HepG2 (cell line): ENCODE data around the gene KCTD6. TPM values are rescaled to one million over a fixed set of nuclear protein-coding genes. Genes with fewer than 3 reads are reported as not detected.

Experiments used
- AGO1 ChIP-seq: fragments of 200-400 bp; formaldehyde crosslinking; IDR thresholded peaks from 2 replicates; pipeline ENCODE4 v1.6.1; 2017; ENCODE audit warnings: mild to moderate bottlenecking, low read depth, low read length, moderate library complexity; ENCODE audit not compliant: poor library complexity, severe bottlenecking
- ARID3A ChIP-seq: IDR thresholded peaks from 2 replicates; pipeline ENCODE4 v1.6.1; 2012; ENCODE audit warnings: low read depth, low read length, improper control_type of control experiment
- ATF3 ChIP-seq: sonication (generic); formaldehyde crosslinking; IDR thresholded peaks from 2 replicates; pipeline ENCODE4 v1.4.0; 2020; ENCODE audit warnings: missing genetic modification reagents
- CENPX ChIP-seq: sonication (generic); formaldehyde crosslinking; IDR thresholded peaks from 2 replicates; pipeline ENCODE4 v1.9.0; 2021; ENCODE audit warnings: mild to moderate bottlenecking, missing genetic modification reagents, moderate library complexity
- CHD4 ChIP-seq: fragments of 200-600 bp; sonication (generic); IDR thresholded peaks from 2 replicates; pipeline ENCODE4 v1.7.0; 2017; ENCODE audit warnings: mild to moderate bottlenecking, low read length, borderline replicate concordance
- HBP1 ChIP-seq: IDR thresholded peaks from 2 replicates; pipeline ENCODE4 v1.6.1; 2016; ENCODE audit warnings: low read depth, control low read depth
- KDM6A ChIP-seq: IDR thresholded peaks from 2 replicates; pipeline ENCODE4 v1.6.1; 2016; ENCODE audit warnings: low read depth
- MAFG ChIP-seq: sonication (generic); formaldehyde crosslinking; IDR thresholded peaks from 2 replicates; pipeline ENCODE4 v1.5.1; 2020; ENCODE audit warnings: mild to moderate bottlenecking, missing genetic modification reagents
- MIER2 ChIP-seq: IDR thresholded peaks from 2 replicates; pipeline ENCODE4 v1.6.1; 2016; ENCODE audit warnings: missing biosample characterization, missing genetic modification reagents
- MNT ChIP-seq: fragments of 450-650 bp; IDR thresholded peaks from 2 replicates; pipeline ENCODE4 v1.6.1; 2016
- MTA1 ChIP-seq: sonication (generic); formaldehyde crosslinking; IDR thresholded peaks from 2 replicates; pipeline ENCODE4 v1.4.0; 2020; ENCODE audit warnings: missing genetic modification reagents, mild to moderate bottlenecking, borderline replicate concordance
- MZF1 ChIP-seq: sonication (generic); formaldehyde crosslinking; IDR thresholded peaks from 2 replicates; pipeline ENCODE4 v1.8.1; 2023; ENCODE audit warnings: mild to moderate bottlenecking, missing genetic modification reagents, borderline replicate concordance
- NFIC ChIP-seq: IDR thresholded peaks from 2 replicates; pipeline ENCODE4 v1.6.1; 2012; ENCODE audit warnings: mild to moderate bottlenecking, low read length, inconsistent platforms
- POLR2AphosphoS5 ChIP-seq: IDR thresholded peaks from 2 replicates; pipeline ENCODE4 v1.6.1; 2012; ENCODE audit warnings: low read depth, low read length
- POLR2G ChIP-seq: fragments of 200-400 bp; formaldehyde crosslinking; IDR thresholded peaks from 2 replicates; pipeline ENCODE4 v1.6.1; 2018; ENCODE audit warnings: mild to moderate bottlenecking, low read depth, low read length, moderate library complexity
- ZNF207 ChIP-seq: fragments of 450-650 bp; IDR thresholded peaks from 2 replicates; pipeline ENCODE4 v1.6.1; 2016; ENCODE audit warnings: antibody characterized with exemption, borderline replicate concordance
- ZNF230 ChIP-seq: sonication (generic); formaldehyde crosslinking; IDR thresholded peaks from 2 replicates; pipeline ENCODE4 v1.4.0; 2020; ENCODE audit warnings: mild to moderate bottlenecking, missing genetic modification reagents
- ZNF335 ChIP-seq: sonication (generic); formaldehyde crosslinking; IDR thresholded peaks from 2 replicates; pipeline ENCODE4 v1.4.0; 2020; ENCODE audit warnings: missing genetic modification reagents
- ZNF362 ChIP-seq: sonication (generic); formaldehyde crosslinking; IDR thresholded peaks from 2 replicates; pipeline ENCODE4 v1.4.0; 2020; ENCODE audit warnings: missing genetic modification reagents, mild to moderate bottlenecking, borderline replicate concordance
- ZNF44 ChIP-seq: sonication (generic); formaldehyde crosslinking; IDR thresholded peaks from 2 replicates; pipeline ENCODE4 v1.5.1; 2020; ENCODE audit warnings: mild to moderate bottlenecking, missing genetic modification reagents
- ZNF605 ChIP-seq: sonication (generic); formaldehyde crosslinking; IDR thresholded peaks from 2 replicates; pipeline ENCODE4 v1.8.0; 2022; ENCODE audit warnings: mild to moderate bottlenecking, missing genetic modification reagents
- ZNF619 ChIP-seq: sonication (generic); formaldehyde crosslinking; IDR thresholded peaks from 2 replicates; pipeline ENCODE4 v1.4.0; 2020; ENCODE audit warnings: mild to moderate bottlenecking, missing genetic modification reagents
- ZNF740 ChIP-seq: sonication (generic); formaldehyde crosslinking; IDR thresholded peaks from 2 replicates; pipeline ENCODE4 v1.4.0; 2020; ENCODE audit warnings: missing genetic modification reagents
- ZNF781 ChIP-seq: sonication (generic); formaldehyde crosslinking; IDR thresholded peaks from 2 replicates; pipeline ENCODE4 v1.5.1; 2020; ENCODE audit warnings: borderline replicate concordance, mild to moderate bottlenecking, missing genetic modification reagents; ENCODE audit errors: not compliant biosample characterization
- polyA plus RNA-seq, 8 experiments: library from polyadenylated mRNA; depleted of rRNA in 3 of 8; stranded (reverse) in 7 of 8; unstranded in 1 of 8; fragments of >200 nt; fragmentation: Illumina TruSeq in 4 of 8; extraction: Trizol in 4 of 8; gene quantifications; 2 replicates each; pipeline versions ENCODE4 v1.2.1 to v1.2.3, GENCODE V29; 2011 to 2016; ENCODE audit warnings: low read depth in 4 of 8, missing spikeins in 1 of 8, mixed read lengths in 1 of 8; ENCODE audit not compliant: insufficient read depth in 1 of 8
- total RNA-seq, 5 experiments: library from RNA; depleted of rRNA; stranded (reverse); fragments of >200 nt; fragmentation: Illumina TruSeq; extraction: Trizol; gene quantifications; 2 replicates each; pipeline ENCODE4 v1.2.3, GENCODE V29; 2016; ENCODE audit warnings: low read depth in 1 of 5

KCTD6 gene
- total and polyA plus RNA-seq, 2 of the 13 experiments (the other 11 are each of a cell fraction or from before 2014, with no cell fraction given): 13.4 to 14.2 TPM

- TF ChIP-seq POLR2AphosphoS5 (peak; percentile 67), MAFG (CRISPR knock-in tag) (no peak), CHD4 (no peak), ZNF781 (CRISPR knock-in tag) (peak; percentile 59), KDM6A (CRISPR knock-in tag) (peak; percentile 60; the same call in 1 of the 2 replicates), MTA1 (CRISPR knock-in tag) (peak; percentile 28; the same call in 1 of the 2 replicates), HBP1 (CRISPR knock-in tag) (no peak), ZNF230 (CRISPR knock-in tag) (no peak), AGO1 (no peak), ZNF605 (CRISPR knock-in tag) (peak; percentile 79), MZF1 (no peak), MNT (no peak), ATF3 (CRISPR knock-in tag) (peak; percentile 94), ZNF619 (0 out of 2 replicates have a peak, but pooled peaks have one; percentile 41), ZNF740 (no peak), ZNF335 (CRISPR knock-in tag) (no peak), ZNF44 (no peak), ZNF362 (CRISPR knock-in tag) (no peak), POLR2G (no peak), NFIC (peak; percentile 93), ARID3A (peak; percentile 92), ZNF207 (no peak), CENPX (CRISPR knock-in tag) (no peak), MIER2 (0 out of 2 replicates have a peak, but pooled peaks have one; percentile 40)
Observed at GRCh38 chr3:58471025-58471887, 20.6 kb upstream of the KCTD6 start (continued).
